CD4-positive, alpha-beta T cell treated with Interleukin-4 for 4 hours (primary cell): ENCODE results near the gene HOXD9.

Source experiments
- DNase-seq: peaks from one replicate; pipeline ENCODE4 v3.0.0-alpha.2; 2020

The HOXD9 gene

GRCh38 chr2:176085861-176086771, 36.4 kb upstream of the HOXD9 start:
- DNase-seq: peak; percentile 9

GRCh38 chr2:176087330-176088047, 35.0 kb upstream of the HOXD9 start:
- DNase-seq: no peak

- DNase-seq: peak; percentile 6
These were observed 34.2 kb upstream of the HOXD9 start for GRCh38 chr2:176088048-176088936.

- no peak for DNase-seq
These were observed 33.3 kb upstream of the HOXD9 start for GRCh38 chr2:176088937-176089842.

- no peak for DNase-seq
These were observed 32.6 kb upstream of the HOXD9 start for GRCh38 chr2:176089843-176090395.

DNA sequence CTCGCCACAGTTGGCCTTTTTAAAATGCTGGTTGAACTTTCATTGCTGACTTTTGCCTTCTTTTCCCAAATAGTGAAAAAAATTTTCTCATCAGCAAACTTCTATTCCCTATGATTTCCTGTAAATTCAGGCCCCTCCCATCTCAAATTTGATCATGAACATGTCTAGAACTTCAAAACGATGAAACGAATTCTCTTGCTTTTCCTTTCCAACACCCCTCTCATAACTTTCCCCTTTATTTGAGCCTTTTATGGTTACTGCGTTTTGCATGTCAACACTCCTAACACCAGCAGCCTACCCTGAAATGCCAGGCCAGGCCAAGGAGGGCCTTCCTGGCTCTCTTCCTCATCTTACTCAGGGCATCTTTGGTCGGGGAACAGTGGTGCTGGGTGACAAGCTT, 31.7 kb upstream of the HOXD9 start:
- no peak for DNase-seq

DNA sequence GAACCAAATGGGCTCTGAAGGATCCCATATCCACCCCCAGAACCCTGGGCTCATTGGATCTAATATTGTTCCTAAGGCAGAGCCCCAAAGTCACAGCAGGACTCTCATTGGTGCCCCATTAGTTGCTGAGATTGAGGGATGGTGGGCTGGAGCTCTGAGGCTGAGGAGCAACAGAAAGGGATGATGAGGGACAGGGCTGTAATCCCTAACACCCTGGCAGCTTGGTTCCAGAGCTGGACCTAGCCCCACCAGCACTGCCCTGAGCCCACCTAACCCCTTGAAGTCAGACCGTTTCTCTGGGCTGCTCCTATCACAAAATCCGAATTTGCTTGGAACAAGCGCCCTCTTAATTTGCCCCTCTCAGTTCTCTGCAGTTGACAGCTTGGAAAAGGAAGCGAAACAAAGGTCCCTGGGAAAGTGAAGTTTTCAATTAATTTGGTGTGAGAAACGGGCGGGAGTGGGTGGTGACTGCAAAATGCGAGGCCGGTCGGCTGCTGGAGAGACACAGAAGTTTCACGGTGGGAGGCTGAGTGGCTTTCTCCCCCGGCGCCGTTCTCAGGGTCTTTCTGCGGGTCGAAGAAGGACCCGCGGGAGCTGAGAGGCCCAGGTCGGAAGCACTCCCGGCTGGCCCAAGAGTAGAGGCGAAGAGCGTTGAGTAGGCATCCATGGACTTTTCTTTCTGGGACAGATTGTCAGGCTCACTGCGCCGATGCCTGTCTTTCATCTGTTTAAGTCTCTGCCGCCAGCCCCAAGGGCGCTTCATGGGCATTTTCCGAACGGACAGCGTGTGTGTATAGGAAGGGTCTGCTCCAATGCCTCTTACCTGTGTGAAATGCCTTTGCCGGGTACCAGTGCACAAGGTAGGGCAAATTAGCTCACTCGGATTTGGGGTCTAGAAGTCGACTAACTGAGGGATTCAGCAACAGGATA, 30.9 kb upstream of the HOXD9 start:
- DNase-seq: no peak

GRCh38 chr2:176092270-176093144, 30.0 kb upstream of the HOXD9 start, which contains the start of gene HOXD13:
TSS of gene HOXD13 (plus strand) at chr2:176092721. CDS start at chr2:176092891, 170 bp downstream.
- no peak for DNase-seq

DNA sequence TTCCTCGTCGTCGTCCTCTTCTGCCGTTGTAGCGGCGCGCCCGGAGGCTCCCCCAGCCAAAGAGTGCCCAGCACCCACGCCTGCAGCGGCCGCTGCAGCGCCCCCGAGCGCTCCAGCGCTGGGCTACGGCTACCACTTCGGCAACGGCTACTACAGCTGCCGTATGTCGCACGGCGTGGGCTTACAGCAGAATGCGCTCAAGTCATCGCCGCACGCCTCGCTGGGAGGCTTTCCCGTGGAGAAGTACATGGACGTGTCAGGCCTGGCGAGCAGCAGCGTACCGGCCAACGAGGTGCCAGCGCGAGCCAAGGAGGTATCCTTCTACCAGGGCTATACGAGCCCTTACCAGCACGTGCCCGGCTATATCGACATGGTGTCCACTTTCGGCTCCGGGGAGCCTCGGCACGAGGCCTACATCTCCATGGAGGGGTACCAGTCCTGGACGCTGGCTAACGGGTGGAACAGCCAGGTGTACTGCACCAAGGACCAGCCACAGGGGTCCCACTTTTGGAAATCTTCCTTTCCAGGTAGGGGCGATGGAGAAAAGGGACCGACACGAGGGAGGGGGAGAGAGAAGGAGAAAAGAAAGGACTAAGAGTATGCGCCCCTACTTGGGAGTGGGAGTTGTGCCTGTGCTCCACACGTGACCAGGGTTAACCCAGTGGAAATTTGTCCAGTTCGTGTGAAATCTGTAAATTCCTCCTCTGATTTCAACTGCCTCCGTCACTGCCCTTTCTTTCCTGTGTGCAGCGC, 29.2 kb upstream of the HOXD9 start:
- no peak for DNase-seq

DNA sequence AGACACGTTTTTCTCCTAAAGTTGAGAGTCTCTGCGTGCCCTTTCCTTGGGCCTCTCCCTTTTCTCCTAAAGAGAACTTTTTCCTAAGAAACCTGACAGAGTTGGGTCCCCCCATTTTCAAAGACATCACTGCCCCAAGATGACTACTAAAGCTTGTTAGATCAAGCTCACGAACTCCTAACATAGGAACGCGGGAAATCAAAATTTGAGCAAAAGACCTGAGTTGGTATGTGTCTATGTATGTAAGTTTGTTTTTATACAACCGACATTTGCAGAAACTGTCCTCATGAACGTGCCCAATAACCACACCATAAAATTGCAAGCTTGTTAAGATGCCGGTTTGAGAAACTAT, 28.6 kb upstream of the HOXD9 start:
- DNase-seq: no peak

DNA sequence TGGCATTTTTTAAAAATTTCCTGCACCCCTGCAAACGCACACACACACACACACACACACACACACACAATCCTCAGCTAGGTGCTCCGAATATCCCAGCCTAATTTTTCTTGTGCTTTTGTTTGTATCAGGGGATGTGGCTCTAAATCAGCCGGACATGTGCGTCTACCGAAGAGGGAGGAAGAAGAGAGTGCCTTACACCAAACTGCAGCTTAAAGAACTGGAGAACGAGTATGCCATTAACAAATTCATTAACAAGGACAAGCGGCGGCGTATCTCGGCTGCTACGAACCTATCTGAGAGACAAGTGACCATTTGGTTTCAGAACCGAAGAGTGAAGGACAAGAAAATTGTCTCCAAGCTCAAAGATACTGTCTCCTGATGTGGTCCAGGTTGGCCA, 28.2 kb upstream of the HOXD9 start:
- DNase-seq: no peak

DNA sequence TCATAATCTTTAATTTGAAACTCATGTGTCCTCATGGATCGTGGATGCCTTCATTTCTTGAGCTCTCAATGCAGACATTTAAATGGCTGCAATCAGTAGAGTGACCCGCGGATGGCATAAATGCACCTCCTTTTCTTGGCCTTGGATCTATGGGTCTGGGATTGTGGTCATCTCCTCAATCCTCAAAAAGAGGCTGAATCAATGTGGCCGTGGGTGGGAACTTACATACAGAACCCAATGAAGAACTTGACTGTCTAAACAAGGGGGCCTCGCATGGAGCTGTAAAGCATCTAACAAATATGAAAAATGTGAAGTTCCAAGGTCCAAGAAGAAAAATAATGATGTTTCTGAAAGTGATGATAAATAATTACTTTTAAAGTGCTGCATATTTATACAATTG, 27.1 kb upstream of the HOXD9 start:
- DNase-seq: no peak

DNA sequence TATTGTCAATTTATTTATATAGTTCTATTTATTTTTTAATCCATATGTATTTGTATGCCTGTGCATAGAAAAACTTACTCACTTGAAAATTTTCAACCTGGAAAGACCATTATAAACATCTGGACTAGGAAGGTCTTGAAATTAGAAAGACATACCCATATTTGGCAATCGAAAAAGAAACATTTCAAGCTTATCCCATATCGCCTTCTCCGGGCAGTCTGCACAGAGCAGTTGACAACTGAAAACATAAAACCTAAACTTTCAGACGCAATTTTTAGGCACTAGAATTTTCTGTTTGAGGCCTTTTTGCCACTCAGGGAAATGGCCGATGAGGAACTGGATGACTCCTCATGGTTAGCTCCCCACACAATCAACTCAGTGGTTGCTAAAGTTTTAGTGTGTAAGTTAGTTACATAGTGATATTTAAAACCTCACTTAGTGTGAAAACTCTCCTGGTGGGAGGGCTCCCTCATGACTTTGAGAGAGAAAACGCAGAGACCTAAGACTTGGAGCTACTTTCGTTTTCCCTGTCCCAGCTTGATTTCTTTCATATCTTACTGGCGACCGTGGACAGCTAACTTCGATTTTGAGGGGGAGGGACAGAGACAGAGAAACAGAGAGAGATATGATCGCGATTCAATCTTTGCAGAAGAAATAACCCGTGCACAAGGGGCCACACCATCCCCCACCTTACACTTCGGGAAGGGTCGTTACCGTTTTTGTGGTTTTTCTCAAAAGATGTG, 26.1 kb upstream of the HOXD9 start:
- no peak for DNase-seq

- peak; percentile 49 for DNase-seq
These were observed 25.3 kb upstream of the HOXD9 start for GRCh38 chr2:176096986-176097819.

- DNase-seq: no peak
These were observed 24.6 kb upstream of the HOXD9 start for GRCh38 chr2:176097820-176098365.

- no peak for DNase-seq
These were observed 24.0 kb upstream of the HOXD9 start for GRCh38 chr2:176098366-176099158.
